ENCODE measurements around the gene SORL1-AS1.

SORL1-AS1 gene

DNA sequence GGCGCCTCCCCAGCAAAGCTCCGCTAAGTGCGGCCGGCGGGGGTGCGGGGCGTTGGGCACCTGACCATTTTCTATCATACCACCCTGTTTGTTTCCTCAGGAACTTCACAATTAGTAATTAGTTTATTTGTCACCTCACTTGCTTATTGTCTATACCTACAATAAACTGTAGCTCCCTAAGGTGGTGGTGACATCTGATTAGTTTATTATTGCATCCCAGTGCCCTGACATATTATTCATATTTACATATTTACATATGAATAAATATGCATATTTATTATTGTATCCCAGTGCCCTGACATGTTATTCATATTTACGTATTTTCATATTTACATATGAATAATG is 25.4 kb downstream of the SORL1-AS1 start:
- no peaks in the 10 kb centered on the region for H3K4me1 ChIP-seq (ENCODE audit: control insufficient read depth, extremely low read depth, insufficient read depth, low read length)
- no peak overlapping the region for H3K27ac ChIP-seq (ENCODE audit: insufficient read depth, low read depth, low read length)
- no peak overlapping the region for H3K9ac ChIP-seq (replicated peaks; ENCODE audit: extremely low read depth, insufficient read depth, low read length)
- DNase-seq (ENCODE audit: low read depth, low spot score) (no peak), FAIRE-seq (no peak)
- H3K27me3 ChIP-seq (ENCODE audit: control insufficient read depth in 2 of 2, insufficient read depth in 2 of 2, low read length in 2 of 2): peaks cover 2 to 21% of the 10 kb centered on the region in 2 experiments
- dilution Hi-C loops (cut with MboI; ENCODE audit: extremely low pct_ligation_motif_present, low sequenced_read_pairs): no loop called here
- no peaks in the 10 kb centered on the region for H3K36me3 ChIP-seq (ENCODE audit: control insufficient read depth in 2 of 2, extremely low read depth in 1 of 2, insufficient read depth in 2 of 2, low read length in 2 of 2)
- intact Hi-C loops (cut with micrococcal nuclease): no loop called here
- no peaks in the 10 kb centered on the region for H3K9me1 ChIP-seq (replicated peaks; ENCODE audit: control insufficient read depth, extremely low read depth, insufficient read depth, low read length)
- no peaks in the 10 kb centered on the region for H3K9me3 ChIP-seq (replicated peaks; ENCODE audit: control insufficient read depth, insufficient read depth, low read length)
- POLR2A ChIA-PET: no interaction called here
- BruUV-seq (replicated peaks): no TSS peak
- CTCF ChIA-PET: interaction anchor here (0.7 to 1.1 kb wide), 2 partner anchors 80 to 164 kb away, joined by 3 to 6 read pairs; no protein-coding TSS in a partner anchor
- no peak overlapping the region for H2AFZ ChIP-seq (ENCODE audit: low read depth, low read length)
- no peak overlapping the region for H3K4me2 ChIP-seq (ENCODE audit: insufficient read depth, low read length)
- H3K4me3 ChIP-seq (replicated peaks in 1 of 3; ENCODE audit: insufficient read depth in 1 of 3, low read depth in 1 of 3, low read length in 3 of 3): no peak overlapping the region
- TF ChIP-seq POLR2A (IDR thresholded peaks at IDR 0.05; ENCODE audit: low read depth, low read length) (no peak), JUN (IDR thresholded peaks at IDR 0.05; ENCODE audit: borderline replicate concordance, insufficient read depth, insufficient read length, low read depth) (no peak), MYC (IDR thresholded peaks at IDR 0.05; ENCODE audit: low read depth, low read length) (no peak), POLR2AphosphoS5 (IDR thresholded peaks at IDR 0.05; ENCODE audit: insufficient read depth, low read depth, low read length) (no peak), GATA2 (IDR thresholded peaks at IDR 0.05; ENCODE audit: insufficient read depth, insufficient read length, low read depth, low read length) (no peak), EZH2 (IDR thresholded peaks at IDR 0.05; ENCODE audit: borderline replicate concordance, low read depth, low read length, severe bottlenecking) (no peak), MAX (IDR thresholded peaks at IDR 0.05; ENCODE audit: insufficient read depth, insufficient read length) (no peak), FOS (IDR thresholded peaks at IDR 0.05; ENCODE audit: borderline replicate concordance, insufficient read depth, low read length) (no peak)
- TF ChIP-seq, protein P1, sequence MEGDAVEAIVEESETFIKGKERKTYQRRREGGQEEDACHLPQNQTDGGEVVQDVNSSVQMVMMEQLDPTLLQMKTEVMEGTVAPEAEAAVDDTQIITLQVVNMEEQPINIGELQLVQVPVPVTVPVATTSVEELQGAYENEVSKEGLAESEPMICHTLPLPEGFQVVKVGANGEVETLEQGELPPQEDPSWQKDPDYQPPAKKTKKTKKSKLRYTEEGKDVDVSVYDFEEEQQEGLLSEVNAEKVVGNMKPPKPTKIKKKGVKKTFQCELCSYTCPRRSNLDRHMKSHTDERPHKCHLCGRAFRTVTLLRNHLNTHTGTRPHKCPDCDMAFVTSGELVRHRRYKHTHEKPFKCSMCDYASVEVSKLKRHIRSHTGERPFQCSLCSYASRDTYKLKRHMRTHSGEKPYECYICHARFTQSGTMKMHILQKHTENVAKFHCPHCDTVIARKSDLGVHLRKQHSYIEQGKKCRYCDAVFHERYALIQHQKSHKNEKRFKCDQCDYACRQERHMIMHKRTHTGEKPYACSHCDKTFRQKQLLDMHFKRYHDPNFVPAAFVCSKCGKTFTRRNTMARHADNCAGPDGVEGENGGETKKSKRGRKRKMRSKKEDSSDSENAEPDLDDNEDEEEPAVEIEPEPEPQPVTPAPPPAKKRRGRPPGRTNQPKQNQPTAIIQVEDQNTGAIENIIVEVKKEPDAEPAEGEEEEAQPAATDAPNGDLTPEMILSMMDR (IDR thresholded peaks at IDR 0.05; ENCODE audit: extremely low read depth in 1 of 2, insufficient read depth in 1 of 2, low read depth in 1 of 2, low read length in 2 of 2): no peak
- no peaks in the 10 kb centered on the region for H3K79me2 ChIP-seq (ENCODE audit: control insufficient read depth, insufficient read depth, low read length)
- H4K20me1 ChIP-seq (replicated peaks; ENCODE audit: control insufficient read depth, extremely low read depth, insufficient read depth, low read length): no peaks in the 10 kb centered on the region
